H1 (cell line): ENCODE results near the gene HNRNPM. TPM values are rescaled to one million over a fixed set of nuclear protein-coding genes. Genes with fewer than 3 reads are reported as not detected.

Source experiments
- CTCF ChIA-PET: fragments of 300-600 bp; sonication (Branson Sonifier 250); formaldehyde crosslinking; loops from one replicate; lab custom pipeline; 2021; ENCODE audit not compliant: partially characterized antibody; lab: Charles Lee
- POLR2A ChIA-PET: fragments of 300-600 bp; sonication (Branson Sonifier 250); formaldehyde crosslinking; loops from one replicate; lab custom pipeline; 2021; ENCODE audit warnings: inconsistent platforms; ENCODE audit not compliant: partially characterized antibody; lab: Charles Lee
- DNase-seq, 2 experiments: peaks; one replicate each; pipeline versions ENCODE4 v3.0.0 to v3.0.0-alpha.2; 2010 to 2022; ENCODE audit warnings: low spot score in 2 of 2, low read depth in 1 of 2, mixed read lengths in 1 of 2
- FAIRE-seq: peaks from 2 replicates; lab custom pipeline; 2011; peaks lifted over from hg19 to GRCh38; lab: Jason Lieb, UNC
- H2AFZ ChIP-seq: 2 replicates; pipeline ENCODE4 v1.8.1; 2012; ENCODE audit warnings: low read length, inconsistent platforms
- H2AK5ac ChIP-seq: 2 replicates; pipeline ENCODE4 v1.6.1; 2013; ENCODE audit warnings: low read depth, low read length
- H2BK120ac ChIP-seq: replicated peaks from 2 replicates; pipeline ENCODE3; 2013; ENCODE audit warnings: low read depth, low read length, inconsistent platforms
- H2BK12ac ChIP-seq: 2 replicates; pipeline ENCODE4 v1.6.1; 2013; ENCODE audit warnings: low read depth, low read length
- H2BK15ac ChIP-seq: 2 replicates; pipeline ENCODE4 v1.6.1; 2013; ENCODE audit warnings: low read length
- H2BK20ac ChIP-seq: 2 replicates; pipeline ENCODE4 v1.6.1; 2013; ENCODE audit warnings: low read length
- H2BK5ac ChIP-seq: 2 replicates; pipeline ENCODE4 v1.6.1; 2013; ENCODE audit warnings: low read depth, low read length
- H3K14ac ChIP-seq: 2 replicates; pipeline ENCODE4 v1.6.1; 2013; ENCODE audit warnings: inconsistent platforms; ENCODE audit not compliant: insufficient read length
- H3K18ac ChIP-seq: 2 replicates; pipeline ENCODE4 v1.6.1; 2013; ENCODE audit warnings: low read length; ENCODE audit errors: extremely low read depth
- H3K23ac ChIP-seq: 2 replicates; pipeline ENCODE4 v1.6.1; 2013; ENCODE audit warnings: inconsistent platforms; ENCODE audit not compliant: insufficient read length
- H3K23me2 ChIP-seq: 2 replicates; pipeline ENCODE4 v1.6.1; 2013; ENCODE audit warnings: low read depth, low read length
- H3K27ac ChIP-seq: 2 replicates; pipeline ENCODE4 v1.6.1; 2011; ENCODE audit warnings: low read depth, low read length, inconsistent platforms
- H3K27me3 ChIP-seq, 4 experiments: replicated peaks in 1 of 4; 1 replicate in 1 of 4; 2 replicates in 3 of 4; pipeline versions ENCODE4 v1.6.1 to v1.8.1; 2011 to 2013; ENCODE audit warnings: low read length in 3 of 4, mild to moderate bottlenecking in 3 of 4, inconsistent platforms in 2 of 4, mixed read lengths in 2 of 4, moderate library complexity in 1 of 4; ENCODE audit not compliant: control insufficient read depth in 3 of 4, insufficient read depth in 3 of 4; ENCODE audit errors: extremely low read depth in 1 of 4
- H3K36me3 ChIP-seq, 4 experiments: 2 replicates each; pipeline versions ENCODE4 v1.6.1 to v1.8.1; 2011 to 2013; ENCODE audit warnings: mild to moderate bottlenecking in 4 of 4, low read length in 3 of 4, moderate library complexity in 2 of 4, control low read depth in 1 of 4, inconsistent platforms in 1 of 4; ENCODE audit not compliant: insufficient read depth in 4 of 4, control insufficient read depth in 2 of 4
- H3K4ac ChIP-seq: replicated peaks from 2 replicates; pipeline ENCODE3; 2013; ENCODE audit warnings: low read length, low read depth, mixed read lengths, inconsistent platforms; ENCODE audit not compliant: insufficient read length
- H3K4me1 ChIP-seq, 4 experiments: replicated peaks in 1 of 4; 1 replicate in 1 of 4; 2 replicates in 3 of 4; pipeline versions ENCODE4 v1.6.1 to v1.8.1; 2011 to 2013; ENCODE audit warnings: low read length in 3 of 4, inconsistent platforms in 2 of 4, mixed read lengths in 1 of 4; ENCODE audit not compliant: insufficient read depth in 4 of 4, control insufficient read depth in 3 of 4
- H3K4me2 ChIP-seq, 2 experiments: 2 replicates each; pipeline versions ENCODE4 v1.6.1 to v1.8.1; 2011 to 2013; ENCODE audit warnings: low read depth in 2 of 2, low read length in 2 of 2, control low read depth in 1 of 2, inconsistent platforms in 1 of 2, mild to moderate bottlenecking in 1 of 2; ENCODE audit not compliant: insufficient read depth in 1 of 2
- H3K4me3 ChIP-seq, 4 experiments: fragments of 200-600, 300-600 bp in 1 of 4; sonication (generic), shearing (Covaris generic), sonication (Bioruptor Twin) in 1 of 4; 2 replicates each; pipeline versions ENCODE4 v1.5.1 to v1.8.1; 2011 to 2016; ENCODE audit warnings: low read length in 4 of 4, low read depth in 3 of 4, control low read depth in 2 of 4, inconsistent platforms in 2 of 4, mild to moderate bottlenecking in 2 of 4, mixed read lengths in 1 of 4, moderate library complexity in 1 of 4; ENCODE audit not compliant: insufficient read depth in 2 of 4; ENCODE audit errors: extremely low read depth in 1 of 4
- H3K56ac ChIP-seq: replicated peaks from 2 replicates; pipeline ENCODE3; 2013; ENCODE audit warnings: low read depth, mild to moderate bottlenecking, mixed read lengths, low read length, inconsistent platforms; ENCODE audit not compliant: insufficient read length
- H3K79me1 ChIP-seq: 2 replicates; pipeline ENCODE4 v1.6.1; 2013; ENCODE audit warnings: low read depth, low read length, control low read depth
- H3K79me2 ChIP-seq, 2 experiments: 2 replicates each; pipeline versions ENCODE4 v1.6.1 to v1.8.1; 2012 to 2013; ENCODE audit warnings: low read length in 2 of 2, mild to moderate bottlenecking in 2 of 2, inconsistent platforms in 1 of 2; ENCODE audit not compliant: insufficient read depth in 2 of 2, control insufficient read depth in 1 of 2
- H3K9ac ChIP-seq, 4 experiments: replicated peaks in 1 of 4; 1 replicate in 1 of 4; 2 replicates in 3 of 4; pipeline versions ENCODE4 v1.6.1 to v1.8.1; 2011 to 2013; ENCODE audit warnings: low read depth in 3 of 4, low read length in 3 of 4, control low read depth in 2 of 4, mild to moderate bottlenecking in 2 of 4, moderate library complexity in 2 of 4, inconsistent platforms in 1 of 4; ENCODE audit errors: extremely low read depth in 1 of 4
- H3K9me3 ChIP-seq, 2 experiments: 2 replicates each; pipeline versions ENCODE4 v1.6.1 to v1.8.1; 2012 to 2013; ENCODE audit warnings: mild to moderate bottlenecking in 2 of 2, moderate library complexity in 2 of 2, control low read depth in 1 of 2, inconsistent platforms in 1 of 2, low read depth in 1 of 2, low read length in 1 of 2, mixed read lengths in 1 of 2; ENCODE audit not compliant: insufficient read depth in 2 of 2
- H4K20me1 ChIP-seq, 2 experiments: replicated peaks in 1 of 2; 2 replicates each; pipeline versions ENCODE3 to v1.8.1; 2011 to 2013; ENCODE audit warnings: inconsistent platforms in 2 of 2, low read length in 2 of 2, mild to moderate bottlenecking in 1 of 2; ENCODE audit not compliant: insufficient read depth in 2 of 2, control insufficient read depth in 1 of 2
- H4K5ac ChIP-seq: 2 replicates; pipeline ENCODE4 v1.6.1; 2013; ENCODE audit warnings: low read length, low read depth, mixed read lengths, inconsistent platforms; ENCODE audit not compliant: insufficient read length
- H4K8ac ChIP-seq: 2 replicates; pipeline ENCODE4 v1.8.0; 2013; ENCODE audit warnings: mild to moderate bottlenecking, moderate library complexity, low read length, inconsistent platforms; ENCODE audit not compliant: insufficient read depth; ENCODE audit errors: extremely low read depth
- H4K91ac ChIP-seq: replicated peaks from 2 replicates; pipeline ENCODE3; 2013; ENCODE audit warnings: low read length, mixed read lengths, inconsistent platforms; ENCODE audit not compliant: insufficient read length
- BRCA1 ChIP-seq: IDR thresholded peaks from 2 replicates; pipeline ENCODE4 v1.6.1; 2012; ENCODE audit warnings: low read depth, low read length, improper control_type of control experiment
- MAX ChIP-seq: IDR thresholded peaks from 2 replicates; pipeline ENCODE4 v1.6.1; 2012; ENCODE audit warnings: inconsistent platforms
- NRF1 ChIP-seq: IDR thresholded peaks from 2 replicates; pipeline ENCODE4 v1.6.1; 2011; ENCODE audit warnings: mild to moderate bottlenecking, low read depth, low read length, improper control_type of control experiment
- TAF1 ChIP-seq: IDR thresholded peaks from 2 replicates; pipeline ENCODE4 v1.6.1; 2011; ENCODE audit warnings: mild to moderate bottlenecking, low read depth, low read length
- WGBS, 2 experiments: shearing (Covaris generic) in 1 of 2; methylation state at CpG; one replicate each; pipeline versions ENCODE4 v1.1.6 to v1.1.7; 2013 to 2015; ENCODE audit warnings: low lambda C conversion rate in 2 of 2, mixed read lengths in 2 of 2, inconsistent platforms in 1 of 2, low coverage in 1 of 2, missing lambda C conversion rate in 1 of 2; ENCODE audit not compliant: insufficient replicate concordance in 2 of 2, insufficient coverage in 1 of 2, insufficient read length in 1 of 2; ENCODE audit errors: extremely low coverage in 1 of 2, missing lambda C conversion rate in 1 of 2; 5-methylcytosine and 5-hydroxymethylcytosine counted together
- polyA plus RNA-seq, 7 experiments: library from polyadenylated mRNA; depleted of rRNA in 3 of 7; stranded (reverse) in 5 of 7; unstranded in 2 of 7; fragments of >200 nt in 5 of 7; fragments of 200-250 nt in 2 of 7; gene quantifications; 1 replicate in 5 of 7; 2 replicates in 1 of 7; 4 replicates in 1 of 7; pipeline versions ENCODE4 v1.2.1 to v1.2.3, GENCODE V29; 2011 to 2013; ENCODE audit warnings: missing spikeins in 2 of 7, mixed read lengths in 2 of 7
- total RNA-seq: library from RNA; stranded (reverse); fragmentation: NEBNext Ultra II Directional; extraction: Animal tissue kit (Norgen Biotek cat#: 25700); gene quantifications from 2 replicates; pipeline ENCODE4 v1.2.1, GENCODE V29; 2021

Gene HNRNPM
- total and polyA plus RNA-seq, 2 of the 8 experiments (the other 6 are each of a cell fraction or from before 2014, with no cell fraction given) = 375 to 474 TPM

- POLR2A ChIA-PET = interaction anchor here (0.9 to 6.4 kb wide), 9 partner anchors 8 to 110 kb away, joined by 3 to 63 read pairs (median 5); partner anchors contain the start of gene HNRNPM
- no peak for TF ChIP-seq MAX
- no peak for TF ChIP-seq TAF1
- TF ChIP-seq NRF1 = no peak
- TF ChIP-seq BRCA1 = no peak
- Histone ChIP-seq H3K79me1 (peaks cover 17% of the 10 kb centered on the region), H3K23ac (no peak overlapping the region), H3K27ac (no peak overlapping the region; the same call in 1 of the 2 replicates), H4K5ac (no peak overlapping the region), H2BK20ac (no peak overlapping the region), H2BK15ac (no peak overlapping the region), H2BK12ac (no peak overlapping the region), H3K9ac (no peak overlapping the region), H3K56ac (no peak overlapping the region), H2BK5ac (no peak overlapping the region), H3K9me3 (no peaks in the 10 kb centered on the region), H3K14ac (no peak overlapping the region), H3K18ac (no peak overlapping the region), H2AK5ac (no peak overlapping the region), H3K23me2 (no peaks in the 10 kb centered on the region), H3K36me3 (peaks cover 29 to 59% (median 56%) of the 10 kb centered on the region in 4 experiments), H3K79me2 (peaks cover 59 to 94% of the 10 kb centered on the region in 2 experiments), H4K91ac (no peak overlapping the region), H3K4ac (no peak overlapping the region), H2BK120ac (no peak overlapping the region), H3K27me3 (no peaks in the 10 kb centered on the region), H4K8ac (no peak overlapping the region), H3K4me2 (no peak overlapping the region), H3K4me3 (no peak overlapping the region), H4K20me1 (peaks cover 35 to 50% of the 10 kb centered on the region in 2 experiments), H2AFZ (no peak overlapping the region), H3K4me1 (peaks cover 4 to 8% (median 7%) of the 10 kb centered on the region in 4 experiments; a peak in 6 of 7 replicates)
- DNase-seq (no peak), FAIRE-seq (no peak)
- 86% methylated on average over 5 of the region's 5 CpGs; no CpG with 5 or more reads in 1 of the 2 experiments for WGBS, 2 experiments
- CTCF ChIA-PET = interaction anchor here (0.7 to 4.0 kb wide), 11 partner anchors 10 to 202 kb away, joined by 3 to 14 read pairs (median 4); no protein-coding TSS in a partner anchor
Measured at GRCh38 chr19:8462571-8462970, 17.8 kb downstream of the HNRNPM start.
